ENCODE results near the gene HPCAL1. TPM values are rescaled to one million over a fixed set of nuclear protein-coding genes. Genes with fewer than 3 reads are reported as not detected.

HPCAL1 gene
- total and polyA plus RNA-seq, 10 of the 15 experiments (the other 5 are each of a cell fraction or from before 2014, with no cell fraction given), result 0.40 to 12.8 (median 7.9) TPM

DNA sequence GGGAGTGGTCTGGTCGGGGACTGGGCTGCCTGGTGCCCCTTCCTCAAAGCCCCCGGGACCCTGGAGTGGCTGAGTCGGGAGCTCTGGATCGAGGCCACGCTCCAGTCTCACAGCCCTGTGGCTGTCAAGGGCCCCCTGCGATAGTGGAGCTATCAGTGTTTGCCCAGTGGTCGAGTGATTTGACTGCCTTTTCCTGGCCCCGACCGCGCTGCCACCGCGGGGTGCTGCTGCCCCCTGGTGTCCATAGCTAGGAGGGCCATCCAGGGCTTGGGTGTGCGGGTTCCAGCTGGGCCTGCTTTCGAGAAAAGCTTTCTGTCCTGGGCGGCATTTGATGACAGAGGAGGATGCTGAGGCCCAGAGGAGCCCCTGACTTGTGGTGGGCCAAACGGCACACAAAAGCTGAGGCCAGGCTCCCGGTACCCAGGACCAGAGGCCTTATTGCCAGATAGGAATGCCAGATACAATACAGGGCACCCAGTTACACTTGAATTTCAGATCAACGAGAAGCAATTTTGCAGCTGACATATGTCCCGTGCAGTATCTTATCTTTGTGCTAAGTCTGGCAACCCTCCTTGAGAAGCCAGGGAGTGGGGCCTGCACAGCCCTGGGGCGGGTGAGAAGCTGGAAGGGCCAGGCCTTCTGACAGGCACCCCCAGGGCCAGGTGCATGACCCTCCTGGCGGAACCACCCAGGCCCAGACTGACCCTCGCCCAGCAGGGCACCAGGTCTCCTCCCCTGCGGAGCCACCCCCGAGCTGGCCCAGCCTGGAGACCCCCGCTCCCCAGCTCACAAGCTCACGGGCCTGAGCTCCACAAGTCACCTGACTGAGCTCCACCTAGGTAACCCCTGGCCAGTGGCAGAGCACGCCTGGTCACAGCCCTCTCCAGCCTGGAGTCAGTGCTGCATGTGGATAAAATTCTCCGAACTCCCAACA is 132.4 kb downstream of the HPCAL1 start:
- no TSS peak for BruUV-seq (replicated peaks)
- SMC1A ChIA-PET (ENCODE audit: uncharacterized antibody, unreplicated experiment), result interaction anchor here (0.6 to 4.4 kb wide), 34 partner anchors 8 to 451 kb away, joined by 3 to 84 read pairs (median 4); partner anchors contain the start of gene ODC1
- Histone ChIP-seq H4K20me1 (ENCODE audit: control insufficient read depth, insufficient read depth) (no peaks in the 10 kb centered on the region), H3K27ac (ENCODE audit: control insufficient read depth, insufficient read depth) (no peak overlapping the region), H3K36me3 (ENCODE audit: control insufficient read depth in 2 of 2, insufficient read depth in 2 of 2, low read length in 1 of 2) (peaks cover 0 to 10% of the 10 kb centered on the region in 2 experiments; a peak in 3 of 4 replicates), H3K4me1 (ENCODE audit: control insufficient read depth, insufficient read depth, low read length) (peaks cover 3% of the 10 kb centered on the region; the same call in 1 of the 2 replicates), H3K4me2 (ENCODE audit: control insufficient read depth, insufficient read depth) (no peak overlapping the region; the same call in 1 of the 2 replicates), H2AFZ (ENCODE audit: control insufficient read depth, low read depth, low read length) (no peak overlapping the region), H3K27me3 (replicated peaks in 1 of 2; ENCODE audit: control insufficient read depth in 2 of 2, insufficient read depth in 2 of 2, low read length in 1 of 2) (no peaks in the 10 kb centered on the region), H3K4me3 (no peak overlapping the region), H3K9me3 (replicated peaks; ENCODE audit: control insufficient read depth, insufficient read depth, low read length) (no peaks in the 10 kb centered on the region), H3K9ac (ENCODE audit: control insufficient read depth, insufficient read depth, low read length) (no peak overlapping the region), H3K79me2 (ENCODE audit: control insufficient read depth, insufficient read depth, low read length) (no peaks in the 10 kb centered on the region)
- POLR2A ChIA-PET, result interaction anchor here (0.7 to 2.5 kb wide), 8 partner anchors 10 to 362 kb away, joined by 3 to 16 read pairs (median 5); no protein-coding TSS in a partner anchor
- WGBS (ENCODE audit: insufficient coverage, insufficient replicate concordance, low lambda C conversion rate, missing lambda C conversion rate), result 20% methylated on average over 27 of the region's 28 CpGs
- RAD21 ChIA-PET (ENCODE audit: unreplicated experiment), result interaction anchor here (0.5 to 7.3 kb wide), 45 partner anchors 9 to 666 kb away, joined by 3 to 178 read pairs (median 4); partner anchors contain the start of genes HPCAL1 and ODC1
- ATAC-seq (peak; percentile 86), FAIRE-seq (peak; percentile 91), DNase-seq (ENCODE audit: low read depth, low spot score) (no peak)
- in situ Hi-C loops (cut with MboI), result loop anchor here (5.0 to 10.0 kb wide), 2 partner anchors 358 to 620 kb away; no protein-coding TSS in a partner anchor
- CTCF ChIA-PET, result interaction anchor here (0.5 to 9.1 kb wide), 60 partner anchors 8 to 635 kb away, joined by 3 to 166 read pairs (median 5); partner anchors contain the start of genes HPCAL1, ODC1 and RRM2
- intact Hi-C loops (cut with micrococcal nuclease; ENCODE audit: unreplicated experiment), result loop anchor here (1.0 to 10.0 kb wide), 6 partner anchors 25 to 620 kb away; no protein-coding TSS in a partner anchor
- 0 out of 2 replicates have a peak, but pooled peaks have one; percentile 20 for TF ChIP-seq HCFC1 (IDR thresholded peaks at IDR 0.05; ENCODE audit: low read length)
- TF ChIP-seq, protein P1, sequence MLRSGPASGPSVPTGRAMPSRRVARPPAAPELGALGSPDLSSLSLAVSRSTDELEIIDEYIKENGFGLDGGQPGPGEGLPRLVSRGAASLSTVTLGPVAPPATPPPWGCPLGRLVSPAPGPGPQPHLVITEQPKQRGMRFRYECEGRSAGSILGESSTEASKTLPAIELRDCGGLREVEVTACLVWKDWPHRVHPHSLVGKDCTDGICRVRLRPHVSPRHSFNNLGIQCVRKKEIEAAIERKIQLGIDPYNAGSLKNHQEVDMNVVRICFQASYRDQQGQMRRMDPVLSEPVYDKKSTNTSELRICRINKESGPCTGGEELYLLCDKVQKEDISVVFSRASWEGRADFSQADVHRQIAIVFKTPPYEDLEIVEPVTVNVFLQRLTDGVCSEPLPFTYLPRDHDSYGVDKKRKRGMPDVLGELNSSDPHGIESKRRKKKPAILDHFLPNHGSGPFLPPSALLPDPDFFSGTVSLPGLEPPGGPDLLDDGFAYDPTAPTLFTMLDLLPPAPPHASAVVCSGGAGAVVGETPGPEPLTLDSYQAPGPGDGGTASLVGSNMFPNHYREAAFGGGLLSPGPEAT (IDR thresholded peaks at IDR 0.05; ENCODE audit: low read depth), result no peak
- peak; percentile 54 for TF ChIP-seq RUNX3 (IDR thresholded peaks at IDR 0.05; ENCODE audit: low read length)
- TF ChIP-seq CHD2 (IDR thresholded peaks at IDR 0.05; ENCODE audit: borderline replicate concordance, low read depth, low read length), result 0 out of 2 replicates have a peak, but pooled peaks have one; percentile 23
- TF ChIP-seq RELA (IDR thresholded peaks at IDR 0.05; ENCODE audit: borderline replicate concordance, partially characterized antibody), result peak; percentile 58
- peak; percentile 31 for TF ChIP-seq SP1 (IDR thresholded peaks at IDR 0.05; ENCODE audit: low read depth, low read length)
- TF ChIP-seq, protein P2, sequence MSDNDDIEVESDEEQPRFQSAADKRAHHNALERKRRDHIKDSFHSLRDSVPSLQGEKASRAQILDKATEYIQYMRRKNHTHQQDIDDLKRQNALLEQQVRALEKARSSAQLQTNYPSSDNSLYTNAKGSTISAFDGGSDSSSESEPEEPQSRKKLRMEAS (IDR thresholded peaks at IDR 0.05; ENCODE audit: low read depth, low read length), result 0 out of 2 replicates have a peak, but pooled peaks have one; percentile 26
- TF ChIP-seq TAF1 (IDR thresholded peaks at IDR 0.05; ENCODE audit: borderline replicate concordance, low read depth, low read length), result no peak
- 0 out of 2 replicates have a peak, but pooled peaks have one; percentile 42 for TF ChIP-seq TCF3 (IDR thresholded peaks at IDR 0.05; ENCODE audit: borderline replicate concordance, insufficient read depth, low read depth, low read length)
- TF ChIP-seq RAD21 (IDR thresholded peaks at IDR 0.05; ENCODE audit: insufficient read depth, low read depth, low read length), result peak; percentile 98
- no peak for TF ChIP-seq SMAD1 (IDR thresholded peaks at IDR 0.05; ENCODE audit: low read depth, partially characterized antibody)
- TF ChIP-seq, protein P3, sequence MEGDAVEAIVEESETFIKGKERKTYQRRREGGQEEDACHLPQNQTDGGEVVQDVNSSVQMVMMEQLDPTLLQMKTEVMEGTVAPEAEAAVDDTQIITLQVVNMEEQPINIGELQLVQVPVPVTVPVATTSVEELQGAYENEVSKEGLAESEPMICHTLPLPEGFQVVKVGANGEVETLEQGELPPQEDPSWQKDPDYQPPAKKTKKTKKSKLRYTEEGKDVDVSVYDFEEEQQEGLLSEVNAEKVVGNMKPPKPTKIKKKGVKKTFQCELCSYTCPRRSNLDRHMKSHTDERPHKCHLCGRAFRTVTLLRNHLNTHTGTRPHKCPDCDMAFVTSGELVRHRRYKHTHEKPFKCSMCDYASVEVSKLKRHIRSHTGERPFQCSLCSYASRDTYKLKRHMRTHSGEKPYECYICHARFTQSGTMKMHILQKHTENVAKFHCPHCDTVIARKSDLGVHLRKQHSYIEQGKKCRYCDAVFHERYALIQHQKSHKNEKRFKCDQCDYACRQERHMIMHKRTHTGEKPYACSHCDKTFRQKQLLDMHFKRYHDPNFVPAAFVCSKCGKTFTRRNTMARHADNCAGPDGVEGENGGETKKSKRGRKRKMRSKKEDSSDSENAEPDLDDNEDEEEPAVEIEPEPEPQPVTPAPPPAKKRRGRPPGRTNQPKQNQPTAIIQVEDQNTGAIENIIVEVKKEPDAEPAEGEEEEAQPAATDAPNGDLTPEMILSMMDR (IDR thresholded peaks at IDR 0.05 in 2 of 3, conservative IDR thresholded peaks at IDR 0.05 in 1 of 3; ENCODE audit: control insufficient read depth in 2 of 3, extremely low read depth in 1 of 3, insufficient read depth in 1 of 3, low read depth in 3 of 3, low read length in 3 of 3), result peak; percentile 96 to 99 (median 98)
- peak; percentile 99 for TF ChIP-seq SMC3 (IDR thresholded peaks at IDR 0.05; ENCODE audit: borderline replicate concordance, low read length)
- 0 out of 2 replicates have a peak, but pooled peaks have one; percentile 38 for TF ChIP-seq IRF4 (IDR thresholded peaks at IDR 0.05; ENCODE audit: low read depth, low read length)
- TF ChIP-seq YY1 (IDR thresholded peaks at IDR 0.05; ENCODE audit: low read depth, low read length), result peak; percentile 85
- TF ChIP-seq ZNF207 (IDR thresholded peaks at IDR 0.05; ENCODE audit: borderline replicate concordance), result 0 out of 2 replicates have a peak, but pooled peaks have one; percentile 38
- TF ChIP-seq ESRRA (IDR thresholded peaks at IDR 0.05; ENCODE audit: low read length), result peak; percentile 44; the same call in 1 of the 2 replicates
- TF ChIP-seq NFYB (IDR thresholded peaks at IDR 0.05; ENCODE audit: insufficient read depth, low read depth, low read length), result no peak
